NT2/D1 (cell line): ENCODE results near the gene IL17C.

Experiments
- SUZ12 ChIP-seq: IDR thresholded peaks from 2 replicates; pipeline ENCODE4 v1.6.1; 2011; ENCODE audit not compliant: insufficient read length, insufficient read depth; ENCODE audit errors: extremely low read depth
- YY1 ChIP-seq: IDR thresholded peaks from 2 replicates; pipeline ENCODE4 v1.6.1; 2011; ENCODE audit not compliant: insufficient read length, insufficient read depth

- TF ChIP-seq YY1 (no peak), SUZ12 (no peak)
Measured at GRCh38 chr16:88622125-88622524, 16.2 kb upstream of the IL17C start.
